GM18951 (cell line): ENCODE results near the gene TDRD9.

Experiments used
- POLR2A ChIP-seq: IDR thresholded peaks from 4 replicates; pipeline ENCODE4 v1.6.1; 2011; ENCODE audit warnings: mild to moderate bottlenecking; ENCODE audit not compliant: insufficient read length, insufficient read depth; ENCODE audit errors: extremely low read depth
- in situ Hi-C: fragments of 300-500 bp; cut with MboI; formaldehyde crosslinking; loops from one replicate; pipeline ENCODE4 v1.12.0; 2022; ENCODE audit warnings: low sequenced_read_pairs, mixed read lengths, inconsistent platforms; ENCODE audit not compliant: unreplicated experiment

TDRD9 gene

DNA sequence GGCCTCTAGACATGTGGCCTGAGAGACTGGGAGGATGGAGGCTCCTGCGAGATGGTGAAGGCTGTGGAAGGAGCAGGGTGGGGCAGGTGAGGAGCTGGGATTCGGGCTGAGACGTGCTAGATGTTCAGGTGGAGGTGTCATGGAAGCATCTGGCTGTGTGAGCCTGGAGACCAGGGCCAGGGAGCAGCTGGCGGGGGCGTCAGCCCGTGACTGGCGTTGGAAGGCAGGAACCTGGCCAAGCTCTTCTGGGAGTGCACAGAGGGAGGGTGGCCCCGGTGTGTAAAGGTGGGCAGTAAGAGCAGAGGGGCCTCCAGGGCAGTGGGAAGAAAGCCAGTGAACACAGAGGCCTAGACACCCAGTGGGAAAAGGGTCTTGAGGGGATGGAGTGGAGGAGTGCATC lies 69.1 kb downstream of the TDRD9 start:
- in situ Hi-C loops, result no loop called here
- no peak for TF ChIP-seq POLR2A

DNA sequence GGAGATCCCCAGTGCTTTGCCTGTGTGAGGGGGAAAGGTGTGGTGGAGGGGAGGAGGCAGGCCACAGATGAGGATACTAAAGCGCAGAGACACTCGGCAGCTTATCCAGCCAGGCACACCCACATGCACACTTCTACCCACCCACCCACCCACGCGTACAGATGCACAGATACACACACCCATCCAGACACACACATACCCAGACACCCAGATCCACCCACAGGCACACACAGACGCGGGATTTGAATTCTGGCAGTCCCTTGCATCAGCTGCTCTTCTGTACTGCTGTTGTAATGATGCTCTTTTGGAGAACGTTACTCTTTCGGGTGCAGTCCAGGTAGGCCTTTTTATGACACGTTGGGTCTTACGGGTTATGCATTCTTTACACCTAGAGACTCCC lies 69.8 kb downstream of the TDRD9 start:
- TF ChIP-seq POLR2A, result no peak
- in situ Hi-C loops, result no loop called here

GRCh38 chr14:103999795-104000440 lies 71.7 kb downstream of the TDRD9 start:
- TF ChIP-seq POLR2A, result no peak
- in situ Hi-C loops, result no loop called here

DNA sequence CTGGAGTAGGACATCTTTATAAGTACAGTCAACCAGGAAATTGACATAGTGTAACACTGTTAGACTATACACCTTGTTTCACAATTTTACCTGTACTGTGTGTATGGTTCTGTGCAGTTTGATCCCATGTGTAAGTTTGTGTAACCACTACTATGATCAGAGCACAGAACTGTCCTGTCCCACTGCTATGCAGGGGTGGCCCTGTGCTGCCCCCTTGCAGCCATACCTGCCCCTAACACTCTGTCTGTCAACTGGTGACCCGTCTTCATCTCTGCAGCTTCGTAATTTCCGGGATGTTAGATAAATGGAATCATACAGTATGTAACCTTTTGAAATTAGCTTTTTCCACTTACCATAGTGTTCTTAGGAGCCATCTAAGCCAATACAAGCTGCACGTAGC lies 72.7 kb downstream of the TDRD9 start:
- in situ Hi-C loops, result no loop called here
- no peak for TF ChIP-seq POLR2A

- no peak for TF ChIP-seq POLR2A
- in situ Hi-C loops, result no loop called here
These were observed 75.4 kb downstream of the TDRD9 start for GRCh38 chr14:104003616-104004015.

DNA sequence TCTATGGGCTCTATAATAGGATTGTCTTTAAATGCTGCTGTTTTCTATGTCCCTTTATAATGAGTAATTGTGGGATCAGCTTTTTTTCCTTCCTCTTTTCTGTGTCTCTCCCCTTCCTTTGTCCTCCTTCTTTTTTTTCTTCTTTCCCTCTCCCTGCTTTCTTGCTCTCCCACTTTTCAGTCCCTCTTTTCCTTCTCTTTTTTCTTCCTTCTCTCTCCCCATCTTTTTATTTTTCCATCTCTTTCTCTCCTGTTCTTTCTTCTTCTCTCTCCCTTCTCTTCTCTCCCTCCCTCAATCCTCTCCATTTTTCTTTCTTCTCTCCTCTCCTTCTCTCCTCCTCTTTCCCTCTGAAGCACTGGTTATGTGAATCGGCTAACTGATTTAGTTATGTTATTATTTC lies 76.6 kb downstream of the TDRD9 start:
- in situ Hi-C loops, result no loop called here
- TF ChIP-seq POLR2A, result no peak

DNA sequence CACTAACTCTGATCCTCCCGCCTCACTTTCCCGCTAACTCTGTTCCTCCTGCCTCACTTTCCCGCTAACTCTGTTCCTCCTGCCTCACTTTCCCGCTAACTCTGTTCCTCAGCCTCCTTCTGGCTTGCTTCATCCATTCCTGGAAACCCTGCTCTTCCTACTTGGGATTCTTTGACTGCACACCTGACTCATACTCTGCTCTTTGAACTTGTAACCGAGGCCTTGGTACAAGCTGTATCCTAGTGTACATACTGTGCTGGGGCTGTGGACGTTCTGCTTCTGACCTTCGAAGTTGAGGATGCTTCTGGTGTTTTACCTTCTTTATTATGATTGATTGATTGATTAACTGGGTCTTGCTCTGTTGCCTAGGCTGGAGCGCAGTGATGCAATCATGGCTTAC lies 77.2 kb downstream of the TDRD9 start:
- in situ Hi-C loops, result no loop called here
- no peak for TF ChIP-seq POLR2A

GRCh38 chr14:104007121-104007520 lies 78.9 kb downstream of the TDRD9 start:
- in situ Hi-C loops, result no loop called here
- no peak for TF ChIP-seq POLR2A

- TF ChIP-seq POLR2A, result no peak
- in situ Hi-C loops, result no loop called here
These were observed 81.0 kb downstream of the TDRD9 start for GRCh38 chr14:104009297-104009696.

GRCh38 chr14:104011824-104012517 lies 83.7 kb downstream of the TDRD9 start:
- no peak for TF ChIP-seq POLR2A
- in situ Hi-C loops, result no loop called here

- no peak for TF ChIP-seq POLR2A
- in situ Hi-C loops, result no loop called here
These were observed 86.5 kb downstream of the TDRD9 start for GRCh38 chr14:104014764-104015163.

GRCh38 chr14:104016873-104017650 lies 88.8 kb downstream of the TDRD9 start:
- in situ Hi-C loops, result no loop called here
- TF ChIP-seq POLR2A, result no peak

- in situ Hi-C loops, result no loop called here
- TF ChIP-seq POLR2A, result no peak
These were observed 90.8 kb downstream of the TDRD9 start for GRCh38 chr14:104019029-104019428.

GRCh38 chr14:104019806-104020205 lies 91.5 kb downstream of the TDRD9 start:
- in situ Hi-C loops, result no loop called here
- TF ChIP-seq POLR2A, result no peak
